HG03457 (cell line): ENCODE data around the gene SERTAD3.
"Not testable (repeated sequence)": the region's sequence is repeated elsewhere in the genome, so short reads cannot be mapped to it uniquely, and the experiment has no call there.

Source experiments
- ATAC-seq: cut with Tn5 transposase; IDR thresholded peaks from one replicate; pipeline ENCODE4 v1.9.1; 2021; ENCODE audit warnings: moderate number of reproducible peaks; ENCODE audit not compliant: unreplicated experiment

SERTAD3 gene, protein sequence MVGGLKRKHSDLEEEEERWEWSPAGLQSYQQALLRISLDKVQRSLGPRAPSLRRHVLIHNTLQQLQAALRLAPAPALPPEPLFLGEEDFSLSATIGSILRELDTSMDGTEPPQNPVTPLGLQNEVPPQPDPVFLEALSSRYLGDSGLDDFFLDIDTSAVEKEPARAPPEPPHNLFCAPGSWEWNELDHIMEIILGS

DNA sequence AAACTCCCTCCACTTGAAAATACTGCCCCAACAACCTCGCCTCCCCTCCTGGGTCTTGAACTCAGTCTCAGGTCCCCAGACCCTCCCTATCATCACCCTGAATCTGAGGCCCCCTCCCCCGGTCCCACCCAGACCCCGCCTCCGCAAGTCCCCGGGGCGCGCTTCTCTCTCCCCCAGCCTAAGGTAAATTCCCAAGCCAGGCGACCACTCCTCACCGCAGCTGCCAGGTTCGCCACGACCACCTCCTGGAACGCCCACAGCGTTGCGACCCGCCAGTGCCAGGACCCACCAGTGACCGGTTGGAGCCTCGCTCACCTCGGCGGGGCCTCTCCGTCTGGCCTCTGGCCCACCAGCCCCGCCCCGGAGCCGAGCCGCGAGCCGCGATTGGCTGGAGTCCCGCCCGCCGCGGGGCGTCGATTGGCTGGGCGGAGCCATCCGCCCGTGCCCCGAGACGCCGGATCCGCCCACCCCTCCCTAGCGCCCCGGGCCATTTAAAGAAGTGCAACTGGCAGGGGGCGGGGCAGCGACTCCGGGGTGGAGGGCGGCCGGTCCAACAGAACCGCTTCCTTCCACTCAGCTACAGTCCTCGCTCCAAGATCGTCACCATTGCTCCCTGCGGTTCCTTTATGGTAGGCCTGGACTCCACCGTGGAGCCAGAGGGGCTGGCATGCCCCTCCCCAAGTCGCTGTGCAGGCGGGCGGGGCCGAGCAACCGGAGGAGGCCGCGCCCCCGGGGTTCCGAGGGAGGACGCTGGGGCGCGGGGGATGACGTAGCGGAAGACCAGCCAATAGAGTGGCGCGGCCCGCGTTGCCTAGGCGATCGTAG lies at the start of gene SERTAD3:
TSS of gene SERTAD3 (minus strand) at position 336 of the 825 bp plus-strand sequence. CDS start 2,255 bp downstream, outside the sequence.
- peak; percentile 48 for ATAC-seq

DNA sequence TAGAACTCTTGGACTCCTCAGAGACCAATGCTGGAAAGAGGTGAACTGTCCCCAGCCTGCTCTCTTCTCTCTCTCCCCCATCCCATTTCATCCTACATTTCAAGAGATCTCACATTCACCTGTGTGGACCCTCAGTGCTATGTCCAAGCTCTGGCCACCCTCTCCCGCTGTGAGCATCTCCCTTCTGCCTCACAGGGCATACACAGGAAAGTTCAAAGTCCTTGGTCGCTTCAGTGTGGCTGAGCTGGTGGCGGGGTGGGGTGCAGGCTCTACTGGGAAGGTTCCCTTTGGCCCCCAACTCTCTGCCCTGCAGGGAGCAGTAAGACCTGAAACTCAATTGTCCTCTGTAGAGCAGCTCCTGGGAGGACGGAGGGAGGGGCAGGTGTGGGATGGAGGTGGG lies 49.6 kb upstream of the SERTAD3 start:
- ATAC-seq, result no peak

- no peak for ATAC-seq
These were observed 48.1 kb upstream of the SERTAD3 start for GRCh38 chr19:40492274-40492673.

DNA sequence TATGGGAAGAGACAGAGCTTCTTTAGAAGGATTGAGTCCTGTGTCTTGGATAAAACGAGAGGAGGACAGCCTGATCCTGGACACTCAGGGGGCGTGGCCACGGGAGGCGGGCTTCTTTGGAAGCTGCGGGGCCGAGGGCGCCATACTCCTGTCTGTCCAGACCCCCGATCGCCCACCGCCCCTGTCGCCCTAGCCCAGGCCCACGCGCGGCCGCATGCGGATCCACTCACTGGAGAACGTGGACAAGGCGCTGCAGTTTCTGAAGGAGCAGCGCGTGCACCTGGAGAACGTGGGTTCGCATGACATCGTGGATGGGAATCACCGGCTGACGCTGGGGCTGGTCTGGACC lies 45.7 kb upstream of the SERTAD3 start:
- no peak for ATAC-seq

- no peak for ATAC-seq
These were observed 41.9 kb upstream of the SERTAD3 start for GRCh38 chr19:40486017-40486416.

DNA sequence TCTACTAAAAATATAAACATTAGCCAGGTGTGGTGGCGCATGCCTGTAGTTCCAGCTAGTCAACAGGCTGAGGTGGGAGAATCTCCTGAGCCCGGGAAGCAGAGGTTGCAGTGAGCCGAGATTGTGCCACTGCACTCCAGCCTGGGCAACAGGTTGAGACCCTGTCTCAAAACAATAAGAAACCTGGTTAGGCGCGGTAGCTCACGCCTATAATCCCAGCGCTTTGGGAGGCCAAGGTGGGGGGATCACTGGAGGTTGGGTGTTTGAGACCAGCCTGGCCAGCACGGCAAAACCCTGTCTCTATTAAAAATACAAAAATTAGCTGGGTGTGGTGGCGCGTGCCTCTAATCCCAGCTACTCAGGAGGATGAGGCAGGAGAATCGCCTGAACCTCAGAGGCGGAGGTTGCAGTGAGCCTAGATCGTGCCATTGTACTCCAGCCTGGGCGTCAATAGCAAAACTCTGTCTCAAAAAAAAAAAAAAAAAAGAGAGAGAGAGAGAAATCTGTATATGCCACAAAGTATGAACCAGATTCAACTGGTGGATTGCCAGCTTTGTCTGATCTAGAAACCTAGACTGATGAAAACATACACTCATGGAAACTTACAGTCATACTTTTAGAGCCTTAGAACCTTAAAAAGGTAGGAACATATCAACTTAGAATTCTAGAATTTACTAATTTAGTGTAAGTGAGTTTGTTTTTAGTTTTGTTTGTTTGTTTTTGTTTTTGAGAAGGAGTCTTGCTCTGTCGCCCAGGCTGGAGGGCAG lies 31.9 kb upstream of the SERTAD3 start:
- ATAC-seq, result not testable (repeated sequence)

DNA sequence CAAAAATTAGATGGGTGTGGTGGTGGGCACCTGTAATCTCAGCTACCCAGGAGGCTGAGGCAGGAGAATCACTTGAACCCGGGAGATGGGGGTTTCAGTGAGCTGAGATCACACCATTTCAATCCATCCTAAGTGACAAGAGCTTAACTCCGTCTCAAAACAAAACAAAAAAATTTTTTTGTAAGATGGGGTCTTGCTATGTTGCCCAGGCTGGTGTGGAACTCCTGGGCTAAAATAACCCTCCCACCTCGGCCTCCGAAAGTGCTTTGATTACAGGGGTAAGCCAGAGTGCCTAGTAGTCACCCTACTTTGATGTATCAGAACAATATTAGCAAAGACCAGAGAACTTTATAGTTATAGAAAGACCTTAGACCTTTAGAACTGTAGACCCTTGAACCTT lies 30.6 kb upstream of the SERTAD3 start:
- ATAC-seq, result no peak

DNA sequence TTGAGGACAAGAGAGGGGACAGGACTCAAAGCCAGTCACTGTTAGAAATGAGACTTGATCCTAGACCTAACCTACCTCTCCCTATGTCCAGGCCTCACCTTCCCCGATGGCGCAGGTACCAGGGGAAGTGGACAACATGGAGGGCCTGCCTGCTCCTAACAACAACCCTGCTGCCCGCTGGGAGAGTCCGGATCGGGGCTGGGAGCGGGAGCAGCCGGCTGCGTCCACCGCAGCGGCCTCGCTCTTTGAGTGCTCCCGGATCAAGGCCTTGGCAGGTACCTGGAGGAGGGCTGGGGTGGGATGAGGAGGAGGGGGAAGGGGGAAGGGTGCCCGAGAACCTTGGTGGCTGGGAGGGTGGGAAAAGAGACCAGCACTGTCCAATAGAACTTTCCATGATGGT lies 28.4 kb upstream of the SERTAD3 start:
- no peak for ATAC-seq

- no peak for ATAC-seq
These were observed 27.0 kb upstream of the SERTAD3 start for GRCh38 chr19:40471111-40471510.

- ATAC-seq, result no peak
These were observed 24.9 kb upstream of the SERTAD3 start for GRCh38 chr19:40469011-40469410.

DNA sequence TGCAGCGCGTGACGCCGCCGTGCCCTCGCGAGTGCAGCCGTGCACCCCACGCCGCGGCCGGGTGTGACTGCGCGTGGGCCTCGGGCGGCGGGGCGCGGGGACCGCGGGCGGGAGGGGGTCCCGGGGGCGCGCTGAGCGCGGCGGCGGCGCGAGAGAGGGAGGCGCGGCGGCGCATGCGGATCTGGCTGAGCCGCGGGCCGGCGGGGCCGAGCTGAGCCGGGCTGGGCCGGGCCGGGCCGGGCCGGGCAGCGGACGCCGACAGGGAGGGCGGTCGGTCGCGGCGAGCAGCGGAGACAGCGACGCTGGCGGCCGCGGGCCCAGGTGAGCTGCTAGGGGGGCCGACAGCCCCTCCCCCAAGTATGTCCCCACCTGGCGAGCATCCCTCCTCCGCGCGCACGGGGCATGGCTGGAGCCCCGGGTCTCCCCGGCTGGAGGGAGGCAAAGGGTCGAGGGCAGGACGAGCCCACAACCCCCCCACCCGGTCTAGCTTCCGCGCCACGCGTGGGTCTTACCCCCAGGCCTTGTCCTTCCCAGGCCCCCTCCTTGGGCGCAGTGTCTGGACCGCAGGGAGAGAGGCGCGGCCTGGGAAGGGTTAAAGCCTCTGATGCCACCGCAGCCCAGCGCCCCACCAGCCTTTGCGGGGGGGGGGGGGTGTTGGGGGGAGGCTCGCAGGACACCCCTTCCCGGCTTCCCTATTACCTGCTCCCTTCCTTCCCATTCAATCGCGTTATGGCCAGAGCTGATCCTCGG lies 23.0 kb upstream of the SERTAD3 start, which contains the start of gene SPTBN4:
TSS of gene SPTBN4 (plus strand) at position 17 of the 750 bp plus-strand sequence. CDS start 5,621 bp downstream, outside the sequence.
- ATAC-seq, result no peak

- ATAC-seq, result peak; percentile 28
These were observed 22.3 kb upstream of the SERTAD3 start for GRCh38 chr19:40466219-40466984.

DNA sequence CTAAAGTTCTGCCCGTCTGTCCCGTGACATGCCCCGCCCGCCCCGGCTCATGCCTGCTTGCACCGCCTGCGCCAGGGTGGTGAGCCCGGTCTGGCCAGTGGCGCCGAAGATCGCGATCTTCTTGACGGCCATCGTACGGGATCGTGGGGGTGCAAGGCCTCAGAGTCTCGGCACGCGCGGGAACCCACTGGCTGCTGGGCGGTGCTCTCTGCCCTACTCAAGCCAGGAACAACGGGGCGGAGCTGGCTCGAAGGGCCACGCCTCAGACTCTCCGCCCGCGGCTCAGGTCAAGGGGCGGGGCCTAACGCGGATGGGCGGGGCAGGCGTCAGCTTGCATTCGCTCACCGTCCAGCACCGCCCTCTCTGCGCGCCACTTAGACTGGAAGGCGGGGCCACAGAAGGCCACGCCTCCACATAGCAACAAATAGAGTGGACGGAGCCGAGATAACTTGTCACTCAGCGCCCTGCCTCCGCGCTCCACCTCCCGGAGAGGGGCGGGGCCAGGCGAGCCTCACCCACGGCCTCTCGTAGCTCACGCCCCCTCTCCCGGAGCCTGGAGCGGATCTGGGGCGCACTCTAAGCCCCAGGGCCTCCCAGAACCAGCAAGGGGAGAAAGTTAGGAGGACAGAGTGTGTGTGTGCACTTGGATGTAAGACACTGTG lies 21.6 kb upstream of the SERTAD3 start, which contains the start of gene BLVRB:
TSS of gene BLVRB (minus strand) at position 189 of the 662 bp plus-strand sequence. CDS start at position 132, 57 bp downstream.
- peak; percentile 73 for ATAC-seq

DNA sequence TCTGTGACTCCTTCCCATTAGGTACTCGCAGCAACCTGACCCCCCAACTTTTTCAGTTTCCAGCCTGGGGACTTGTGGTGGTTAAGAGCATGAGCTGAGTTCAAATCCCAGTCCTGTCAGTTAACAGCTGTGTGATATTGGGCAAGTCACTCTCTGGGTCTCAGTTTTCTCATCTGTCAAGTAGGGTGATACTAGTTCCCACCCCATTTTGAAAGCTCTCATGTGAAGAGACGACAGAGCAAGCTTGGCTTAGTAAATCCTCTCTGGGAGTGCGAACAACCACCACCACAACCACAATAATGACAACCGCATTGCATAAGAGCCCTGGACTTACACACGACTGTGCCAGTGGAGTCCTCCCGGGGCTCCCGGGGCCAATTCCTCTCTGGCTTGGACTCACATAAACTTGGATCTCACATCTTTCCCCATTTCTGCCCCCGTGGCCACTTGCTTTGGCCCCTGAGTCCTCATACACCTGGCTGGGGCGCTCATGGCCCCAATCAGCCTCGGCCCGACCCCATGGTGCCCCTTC lies 21.0 kb upstream of the SERTAD3 start:
- ATAC-seq, result peak; percentile 21

GRCh38 chr19:40464059-40465024 lies 20.2 kb upstream of the SERTAD3 start:
- no peak for ATAC-seq

DNA sequence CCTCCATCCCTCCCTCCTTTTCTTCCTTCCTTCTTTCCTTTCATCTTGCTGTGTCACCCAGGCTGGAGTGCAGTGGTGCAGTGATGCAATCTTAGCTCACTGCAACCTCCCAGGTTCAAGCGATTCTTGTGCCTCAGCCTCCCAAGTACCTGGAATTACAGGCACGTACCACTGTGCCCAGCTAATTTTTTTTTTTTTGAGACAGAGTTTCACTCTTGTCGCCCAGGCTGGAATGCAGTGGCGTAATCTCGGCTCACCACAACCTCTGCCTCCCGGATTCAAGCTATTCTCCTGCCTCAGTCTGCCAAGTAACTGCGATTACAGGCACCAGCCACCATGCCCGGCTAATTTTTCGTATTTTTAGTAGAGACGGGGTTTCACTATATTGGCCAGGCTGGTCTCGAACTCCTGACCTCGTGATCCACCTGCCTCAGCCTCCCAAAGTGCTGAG lies 19.5 kb upstream of the SERTAD3 start:
- ATAC-seq, result not testable (repeated sequence)

- no peak for ATAC-seq
These were observed 17.6 kb upstream of the SERTAD3 start for GRCh38 chr19:40461669-40462221.

GRCh38 chr19:40460185-40460584 lies 16.1 kb upstream of the SERTAD3 start:
- no peak for ATAC-seq
